NCI-H526 treated with DMSO at 0.1 percent for 48 hours (cell line): ENCODE measurements around the gene ARHGAP19.
A peak's percentile ranks its signal among the peaks of the same experiment; 100 is the strongest.

Experiments used
- DNase-seq: peaks from one replicate; lab custom pipeline; 2025; lab: John Stamatoyannopoulos, UW

ARHGAP19 gene

GRCh38 chr10:97192952-97193435 is 99.4 kb downstream of the ARHGAP19 start:
- no peak for DNase-seq

GRCh38 chr10:97190450-97190849 is 102.0 kb downstream of the ARHGAP19 start:
- no peak for DNase-seq

- DNase-seq, result peak; percentile 16
These were observed 104.2 kb downstream of the ARHGAP19 start for GRCh38 chr10:97188261-97188711.

- DNase-seq, result no peak
These were observed 105.5 kb downstream of the ARHGAP19 start for GRCh38 chr10:97186911-97187310.

GRCh38 chr10:97185326-97186058 is 106.9 kb downstream of the ARHGAP19 start, which contains the start of gene SLIT1:
TSS of gene SLIT1 (minus strand) at chr10:97185959. CDS start at chr10:97185674, 285 bp downstream.
- peak; percentile 40 for DNase-seq

GRCh38 chr10:97184971-97185325 is 107.5 kb downstream of the ARHGAP19 start:
- DNase-seq, result no peak

GRCh38 chr10:97183314-97183713 is 109.1 kb downstream of the ARHGAP19 start:
- no peak for DNase-seq

GRCh38 chr10:97182288-97182990 is 110.0 kb downstream of the ARHGAP19 start:
- DNase-seq, result no peak

GRCh38 chr10:97180986-97181385 is 111.5 kb downstream of the ARHGAP19 start:
- DNase-seq, result no peak

GRCh38 chr10:97180363-97180755 is 112.1 kb downstream of the ARHGAP19 start:
- DNase-seq, result no peak

- DNase-seq, result no peak
These were observed 112.6 kb downstream of the ARHGAP19 start for GRCh38 chr10:97179731-97180362.

- DNase-seq, result no peak
These were observed 113.1 kb downstream of the ARHGAP19 start for GRCh38 chr10:97179311-97179710.

- no peak for DNase-seq
These were observed 114.4 kb downstream of the ARHGAP19 start for GRCh38 chr10:97178074-97178473.

GRCh38 chr10:97176226-97176625 is 116.2 kb downstream of the ARHGAP19 start:
- no peak for DNase-seq

- DNase-seq, result no peak
These were observed 116.9 kb downstream of the ARHGAP19 start for GRCh38 chr10:97175586-97175985.

- DNase-seq, result no peak
These were observed 117.5 kb downstream of the ARHGAP19 start for GRCh38 chr10:97174941-97175340.

- no peak for DNase-seq
These were observed 118.1 kb downstream of the ARHGAP19 start for GRCh38 chr10:97174276-97174775.

GRCh38 chr10:97173036-97173435 is 119.4 kb downstream of the ARHGAP19 start:
- DNase-seq, result no peak
